K562 (cell line): ENCODE results near the gene CIB2. TPM values are rescaled to one million over a fixed set of nuclear protein-coding genes. Genes with fewer than 3 reads are reported as not detected.

Experiments
- CBFA2T3 ChIP-seq: fragments of 450-650 bp; IDR thresholded peaks from 2 replicates; pipeline ENCODE4 v1.6.1; 2017
- CBFB ChIP-seq: sonication (generic); formaldehyde crosslinking; IDR thresholded peaks from 2 replicates; pipeline ENCODE4 v1.4.0; 2020; ENCODE audit warnings: mild to moderate bottlenecking, missing genetic modification reagents
- CCNT2 ChIP-seq: IDR thresholded peaks from 2 replicates; pipeline ENCODE4 v1.6.1; 2011; ENCODE audit warnings: borderline replicate concordance, low read depth, mild to moderate bottlenecking, moderate library complexity, mixed read lengths, low read length; ENCODE audit not compliant: insufficient read length; ENCODE audit errors: extremely low read depth
- CREBBP ChIP-seq: IDR thresholded peaks from one replicate; pipeline ENCODE4 v1.6.1; 2012; ENCODE audit warnings: low read depth, mild to moderate bottlenecking, control low read depth, inconsistent platforms, low read length
- CREM ChIP-seq: IDR thresholded peaks from 2 replicates; pipeline ENCODE4 v1.6.1; 2014; ENCODE audit warnings: antibody characterized with exemption, low read depth
- KAT7 ChIP-seq: sonication (generic); formaldehyde crosslinking; IDR thresholded peaks from 2 replicates; pipeline ENCODE4 v1.8.0; 2022; ENCODE audit warnings: missing genetic modification reagents, mild to moderate bottlenecking, borderline replicate concordance
- MTA3 ChIP-seq: fragments of 450-650 bp; formaldehyde crosslinking; IDR thresholded peaks from 2 replicates; pipeline ENCODE4 v1.6.1; 2017; ENCODE audit warnings: mild to moderate bottlenecking, borderline replicate concordance
- NFIC ChIP-seq: fragments of 450-650 bp; IDR thresholded peaks from 2 replicates; pipeline ENCODE4 v1.6.1; 2017; ENCODE audit warnings: mild to moderate bottlenecking, inconsistent platforms
- NR2C2 ChIP-seq, 2 experiments: fragments of 200-800 bp in 1 of 2; sonication (Bioruptor generic) in 1 of 2; sonication (generic) in 1 of 2; formaldehyde crosslinking in 1 of 2; IDR thresholded peaks; 2 replicates each; pipeline versions ENCODE4 v1.6.1 to v1.8.0; 2016 to 2022; ENCODE audit warnings: mild to moderate bottlenecking in 1 of 2, missing compliant biosample characterization in 1 of 2, missing genetic modification characterization in 1 of 2, missing genetic modification reagents in 1 of 2
- NR3C1 ChIP-seq: sonication (generic); formaldehyde crosslinking; IDR thresholded peaks from 2 replicates; pipeline ENCODE4 v1.8.1; 2022; ENCODE audit warnings: missing genetic modification reagents
- POLR2B ChIP-seq: fragments of 450-650 bp; IDR thresholded peaks from 2 replicates; pipeline ENCODE4 v1.6.1; 2018; ENCODE audit warnings: low read depth; ENCODE audit not compliant: partially characterized antibody
- RBM17 ChIP-seq: fragments of 200-400 bp; formaldehyde crosslinking; IDR thresholded peaks from 2 replicates; pipeline ENCODE4 v1.6.1; 2017; ENCODE audit warnings: low read depth, mild to moderate bottlenecking, low read length, borderline replicate concordance
- SIN3A ChIP-seq, 2 experiments: fragments of 150-350 bp in 1 of 2; IDR thresholded peaks; 2 replicates each; pipeline ENCODE4 v1.6.1; 2011 to 2016; ENCODE audit warnings: borderline replicate concordance in 2 of 2, low read depth in 2 of 2, low read length in 2 of 2, mild to moderate bottlenecking in 2 of 2, moderate library complexity in 2 of 2; ENCODE audit not compliant: control insufficient read depth in 1 of 2
- SIX5 ChIP-seq, 2 experiments: IDR thresholded peaks; 2 replicates each; pipeline ENCODE4 v1.6.1; 2011; ENCODE audit warnings: low read length in 2 of 2, borderline replicate concordance in 1 of 2, low read depth in 1 of 2, mild to moderate bottlenecking in 1 of 2, moderate library complexity in 1 of 2; ENCODE audit not compliant: insufficient read depth in 1 of 2
- SMC3 ChIP-seq: conservative IDR thresholded peaks from 2 replicates; pipeline ENCODE4 v1.6.1; 2011; ENCODE audit warnings: low read depth, low read length, improper control_type of control experiment; ENCODE audit not compliant: insufficient read depth
- THAP12 ChIP-seq: fragments of 250-450 bp; sonication (Bioruptor Pico); IDR thresholded peaks from 2 replicates; pipeline ENCODE4 v1.9.0; 2021; ENCODE audit warnings: mild to moderate bottlenecking, inconsistent platforms
- U2AF1 ChIP-seq: fragments of 200-400 bp; formaldehyde crosslinking; optimal IDR thresholded peaks from 2 replicates; pipeline ENCODE3; 2017; ENCODE audit warnings: mild to moderate bottlenecking, low read depth, low read length, moderate library complexity
- ZFX ChIP-seq: sonication (generic); formaldehyde crosslinking; IDR thresholded peaks from 2 replicates; pipeline ENCODE4 v1.8.0; 2022; ENCODE audit warnings: mild to moderate bottlenecking, missing genetic modification reagents, moderate library complexity
- ZNF431 ChIP-seq: sonication (generic); formaldehyde crosslinking; IDR thresholded peaks from 2 replicates; pipeline ENCODE4 v1.8.0; 2022; ENCODE audit warnings: mild to moderate bottlenecking, missing genetic modification reagents
- polyA plus RNA-seq, 8 experiments: library from polyadenylated mRNA; depleted of rRNA in 4 of 8; stranded (reverse) in 5 of 8; unstranded in 3 of 8; fragments of >200 nt; fragmentation: Nextera tagmentation in 2 of 8; fragmentation: Illumina TruSeq in 1 of 8; extraction: Ambion mirVana in 2 of 8; extraction: Trizol in 1 of 8; gene quantifications; 2 replicates each; pipeline versions ENCODE4 v1.2.1 to v1.2.3, GENCODE V29; 2011 to 2014; ENCODE audit warnings: inconsistent platforms in 1 of 8, missing spikeins in 1 of 8
- total RNA-seq, 7 experiments: library from RNA; depleted of rRNA in 6 of 7; stranded (reverse); fragments of >200 nt in 6 of 7; fragmentation: Illumina TruSeq in 2 of 7; extraction: Trizol in 2 of 7; gene quantifications; 2 replicates each; pipeline versions ENCODE4 v1.2.1 to v1.2.3, GENCODE V29; 2011 to 2021; ENCODE audit warnings: low replicate concordance in 1 of 7
- TF ChIP-seq, protein P1 (sequence below): fragments of 450-650 bp; IDR thresholded peaks from 2 replicates; pipeline ENCODE4 v1.6.1; 2014; ENCODE audit warnings: low read depth, mild to moderate bottlenecking, moderate library complexity, borderline replicate concordance

Gene CIB2
- total and polyA plus RNA-seq, 9 of the 15 experiments (the other 6 are each of a cell fraction or from before 2014, with no cell fraction given), result 1.5 to 37.4 (median 19.4) TPM

DNA sequence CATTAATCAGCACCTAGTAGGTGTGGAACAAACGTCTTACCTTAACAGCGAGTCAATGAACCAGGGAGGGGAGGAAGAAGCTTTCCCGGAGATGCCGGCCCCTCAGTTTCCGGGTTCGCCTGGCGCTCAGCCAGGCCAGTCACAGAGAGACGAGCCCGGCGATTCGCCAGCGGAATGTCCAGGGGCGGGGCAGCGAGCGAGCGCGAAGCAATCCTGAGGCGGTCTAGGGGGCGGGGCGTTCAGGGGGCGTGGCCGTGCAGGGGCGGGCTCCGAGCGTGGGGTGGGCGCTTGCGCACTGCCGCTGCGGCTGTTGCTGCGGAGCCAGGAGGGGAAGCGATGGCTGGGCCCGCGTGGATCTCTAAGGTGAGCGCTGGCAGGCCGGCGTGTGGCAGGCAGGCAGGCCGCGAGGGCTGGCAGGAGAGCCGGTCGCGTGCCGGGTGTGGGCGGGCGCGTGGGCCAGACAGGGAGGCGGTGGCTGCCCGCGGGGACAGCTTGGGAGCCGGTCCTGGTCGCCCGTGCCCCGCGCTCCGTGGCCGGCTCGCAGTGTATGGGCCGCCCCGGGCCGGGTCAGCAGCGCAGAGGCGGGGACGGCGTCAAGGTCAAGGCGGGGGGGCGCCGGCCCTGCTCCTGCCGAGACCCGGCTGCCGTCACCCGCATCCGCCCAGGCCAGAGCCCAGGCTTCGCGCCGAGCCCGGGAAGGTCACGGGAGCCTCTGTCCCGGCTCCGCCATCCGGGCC lies 18.0 kb upstream of the CIB2 start, which contains the start of gene IDH3A (continued):
- peak; percentile 77 for TF ChIP-seq THAP12
- TF ChIP-seq CREM, result peak; percentile 40
- no peak for TF ChIP-seq RBM17
- no peak for TF ChIP-seq CBFB (CRISPR knock-in tag)
- no peak for TF ChIP-seq KAT7
- TF ChIP-seq SMC3, result no peak
- TF ChIP-seq CBFA2T3, result no peak
- TF ChIP-seq MTA3, result peak; percentile 62; the same call in 1 of the 2 replicates
- no peak for TF ChIP-seq SIX5 (IDR thresholded peaks at IDR 0.05; ENCODE audit: borderline replicate concordance in 1 of 2, insufficient read depth in 1 of 2, low read depth in 1 of 2, low read length in 2 of 2)
- peak; percentile 71 for TF ChIP-seq POLR2B
- peak; percentile 99 for TF ChIP-seq NFIC
- TF ChIP-seq ZFX (CRISPR knock-in tag), result peak; percentile 64
- no peak for TF ChIP-seq U2AF1
- TF ChIP-seq NR2C2 (CRISPR knock-in tag; IDR thresholded peaks at IDR 0.05), result no peak
- peak; percentile 79 for TF ChIP-seq NR2C2 (tag; IDR thresholded peaks at IDR 0.05)
- no peak for TF ChIP-seq ZNF431 (CRISPR knock-in tag)
- no peak for TF ChIP-seq CREBBP
- peak; percentile 35 to 63; a peak in 1 of 4 replicates for TF ChIP-seq SIN3A (IDR thresholded peaks at IDR 0.05; ENCODE audit: borderline replicate concordance in 2 of 2, control insufficient read depth in 1 of 2, low read depth in 2 of 2, low read length in 2 of 2)
- TF ChIP-seq CCNT2, result peak; percentile 28
- TF ChIP-seq, protein P1, sequence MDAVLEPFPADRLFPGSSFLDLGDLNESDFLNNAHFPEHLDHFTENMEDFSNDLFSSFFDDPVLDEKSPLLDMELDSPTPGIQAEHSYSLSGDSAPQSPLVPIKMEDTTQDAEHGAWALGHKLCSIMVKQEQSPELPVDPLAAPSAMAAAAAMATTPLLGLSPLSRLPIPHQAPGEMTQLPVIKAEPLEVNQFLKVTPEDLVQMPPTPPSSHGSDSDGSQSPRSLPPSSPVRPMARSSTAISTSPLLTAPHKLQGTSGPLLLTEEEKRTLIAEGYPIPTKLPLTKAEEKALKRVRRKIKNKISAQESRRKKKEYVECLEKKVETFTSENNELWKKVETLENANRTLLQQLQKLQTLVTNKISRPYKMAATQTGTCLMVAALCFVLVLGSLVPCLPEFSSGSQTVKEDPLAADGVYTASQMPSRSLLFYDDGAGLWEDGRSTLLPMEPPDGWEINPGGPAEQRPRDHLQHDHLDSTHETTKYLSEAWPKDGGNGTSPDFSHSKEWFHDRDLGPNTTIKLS, result peak; percentile 32; the same call in 1 of the 2 replicates
- TF ChIP-seq NR3C1 (CRISPR knock-in tag), result peak; percentile 57; the same call in 1 of the 2 replicates
